Measurements from ENCODE around the gene AQR.
"Not testable (repeated sequence)": the region's sequence is repeated elsewhere in the genome, so short reads cannot be mapped to it uniquely, and the experiment has no call there.

AQR gene

GRCh38 chr15:34869110-34869509, 100.4 kb downstream of the AQR start:
- no peak for DNase-seq

- no peak for DNase-seq
Observed at GRCh38 chr15:34865531-34865930, 104.0 kb downstream of the AQR start.

DNA sequence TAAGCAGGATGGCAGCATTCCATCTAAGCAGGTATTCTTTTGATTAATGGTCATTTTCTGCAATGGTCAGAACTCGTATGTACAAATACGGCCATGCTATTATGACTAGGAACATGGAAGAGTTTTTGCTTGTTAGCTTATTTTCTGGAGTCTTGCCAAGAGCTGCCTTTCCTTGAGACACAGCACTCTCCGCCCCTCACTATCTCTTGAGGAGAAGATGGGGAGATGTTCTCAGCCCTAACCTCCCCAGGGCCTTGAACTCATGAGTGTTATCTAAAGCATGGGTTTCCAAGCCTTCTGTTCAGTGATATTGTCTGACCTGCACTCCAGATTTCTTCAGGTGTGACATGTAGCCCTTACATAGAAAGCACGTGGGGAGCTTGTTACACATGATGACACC, 108.3 kb downstream of the AQR start:
- no peak for DNase-seq

DNA sequence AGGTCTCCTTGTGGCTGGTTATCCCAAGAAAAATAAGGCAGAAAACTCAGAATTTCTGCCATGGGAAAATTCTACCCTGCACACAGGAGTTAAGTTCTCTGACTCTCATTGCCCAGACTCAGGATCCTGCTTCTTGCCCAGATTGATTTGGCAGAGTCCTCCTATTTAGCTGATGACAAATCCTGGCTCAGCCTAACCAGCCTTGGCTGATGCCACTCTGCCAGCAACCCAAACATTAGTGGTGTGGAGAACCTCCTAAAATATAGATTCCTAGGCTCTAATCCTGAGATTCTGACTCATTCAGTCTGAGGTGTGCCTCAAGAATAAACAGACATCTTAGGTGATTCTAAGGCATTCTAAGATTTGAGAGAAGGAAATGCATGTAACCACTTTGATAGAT, 113.6 kb downstream of the AQR start:
- no peak for DNase-seq

DNA sequence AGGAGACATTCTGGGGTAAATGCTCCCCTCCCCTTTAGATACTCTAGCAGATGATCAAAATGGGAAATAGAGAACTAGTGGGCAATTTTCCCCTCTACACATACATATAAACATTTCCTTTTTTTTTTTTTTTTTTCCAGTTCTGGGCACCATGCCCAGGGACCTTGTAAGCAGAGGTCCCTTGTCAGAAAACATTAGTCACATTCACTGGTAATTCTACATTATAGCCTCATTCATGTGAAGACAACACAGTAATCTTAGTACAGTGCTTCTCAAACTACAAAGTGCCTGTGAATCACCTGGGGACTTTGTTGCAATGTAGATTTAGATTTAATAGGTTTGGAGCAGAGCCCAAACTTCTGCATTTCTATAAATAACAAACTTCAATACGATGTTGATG, 114.1 kb downstream of the AQR start:
- DNase-seq: no peak

- DNase-seq: no peak
Observed at GRCh38 chr15:34854232-34854631, 115.3 kb downstream of the AQR start.

GRCh38 chr15:34853001-34853758, 116.4 kb downstream of the AQR start:
- DNase-seq: no peak

GRCh38 chr15:34851751-34852150, 117.8 kb downstream of the AQR start:
- no peak for DNase-seq

GRCh38 chr15:34851007-34851406, 118.5 kb downstream of the AQR start:
- no peak for DNase-seq

DNA sequence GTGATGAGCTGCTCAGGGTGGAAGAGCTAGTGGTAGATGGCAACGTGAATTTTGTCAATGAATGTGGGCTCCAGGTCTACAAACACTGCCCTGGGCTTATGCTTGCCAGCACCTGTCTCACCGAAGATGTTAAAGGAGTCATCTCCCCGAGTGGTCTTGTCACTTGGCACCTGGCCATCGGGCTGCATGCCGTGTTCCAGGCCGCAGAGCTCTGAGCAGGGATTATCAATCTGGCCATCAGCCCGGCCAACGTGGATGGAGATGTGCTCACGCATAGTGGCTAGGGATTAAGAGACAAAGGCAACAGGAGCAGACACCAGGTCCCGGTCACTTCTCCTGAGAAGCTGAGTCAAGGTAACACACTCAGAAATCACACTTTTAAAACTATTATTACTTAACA, 119.4 kb downstream of the AQR start:
- no peak for DNase-seq

DNA sequence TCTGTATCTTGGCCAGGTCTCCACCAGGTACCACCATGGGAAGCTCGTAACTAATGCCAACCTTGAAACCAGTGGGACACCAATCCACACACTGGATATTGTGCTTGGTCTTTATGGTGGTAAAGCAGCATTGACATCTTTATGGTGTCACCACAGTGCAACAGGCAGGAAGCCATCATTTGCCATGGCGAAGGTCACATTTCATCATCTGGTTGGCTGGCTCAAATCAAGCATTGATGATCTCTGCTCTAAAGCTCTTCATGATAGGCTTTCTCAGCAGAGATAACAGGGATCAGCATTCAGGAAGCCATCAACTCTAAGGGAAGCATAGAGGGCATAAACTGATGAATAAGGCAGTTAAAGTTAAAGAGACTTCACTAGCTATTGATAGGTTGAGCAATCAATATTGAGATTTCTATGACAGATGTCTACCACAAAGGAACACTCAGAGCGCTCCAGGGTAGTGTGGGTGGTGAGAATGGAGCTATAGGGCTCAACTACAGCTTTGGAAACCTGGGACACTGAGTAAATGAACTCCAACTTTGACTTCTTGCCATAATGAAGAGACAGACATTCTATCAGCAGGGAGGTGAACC, 120.1 kb downstream of the AQR start:
- no peak for DNase-seq

DNA sequence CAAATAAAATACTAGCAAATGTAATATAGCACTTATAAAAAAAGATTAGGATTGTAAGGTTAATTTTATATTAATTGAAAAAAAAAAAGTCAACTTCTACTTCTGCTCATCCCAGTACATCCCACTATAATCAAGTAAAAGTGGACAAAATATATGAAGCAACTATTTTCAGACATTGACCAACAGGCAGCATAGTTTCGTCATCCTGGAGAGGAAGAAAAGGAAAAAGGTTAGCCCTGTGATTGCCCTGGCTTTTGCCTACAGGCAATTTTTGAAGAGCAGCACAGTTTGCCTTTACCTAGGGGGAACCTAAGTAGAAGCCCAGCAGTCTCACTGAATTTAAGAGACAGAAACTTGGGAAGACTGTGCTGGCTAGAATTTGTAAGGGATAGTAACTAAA, 121.9 kb downstream of the AQR start:
- no peak for DNase-seq

DNA sequence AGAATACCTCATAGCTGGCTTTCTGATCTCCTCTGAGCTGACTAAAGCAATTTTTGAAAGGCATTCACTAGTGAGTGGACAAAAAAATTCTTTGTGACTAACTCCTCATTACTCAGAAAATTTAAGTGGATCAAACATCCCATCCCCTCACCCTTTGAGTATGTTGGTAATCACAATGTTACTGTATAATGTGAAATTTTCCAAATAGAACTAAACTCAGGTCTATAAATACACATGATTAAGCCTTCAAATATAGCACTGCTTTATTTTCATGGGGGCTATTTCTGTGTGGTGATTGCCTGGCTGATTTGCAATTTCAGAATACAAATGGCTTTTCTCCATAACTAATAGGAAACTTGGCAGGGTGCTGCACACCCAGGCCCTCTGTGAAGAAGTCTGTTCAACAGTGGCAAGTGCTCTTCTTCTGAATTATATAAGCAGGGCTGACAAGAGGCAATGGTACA, 128.2 kb downstream of the AQR start:
- no peak for DNase-seq

DNA sequence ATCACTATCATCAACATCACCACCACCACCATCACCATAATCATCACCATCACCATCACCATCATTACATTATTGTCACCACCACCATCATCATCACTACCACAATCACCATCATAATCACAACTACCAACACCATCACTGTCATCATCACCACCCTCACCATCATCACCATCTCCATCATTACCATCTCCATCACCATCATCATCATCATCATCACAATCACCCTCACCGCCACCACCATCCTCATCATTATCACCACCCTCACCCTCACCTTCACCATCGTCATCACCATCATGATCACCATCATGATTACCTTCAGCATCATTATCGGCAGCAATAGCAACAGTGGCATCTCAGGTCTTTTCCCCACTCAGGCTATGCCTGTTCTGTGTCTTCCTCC, 131.3 kb downstream of the AQR start:
- no peak for DNase-seq

GRCh38 chr15:34837246-34838016, 132.1 kb downstream of the AQR start:
- DNase-seq: no peak

DNA sequence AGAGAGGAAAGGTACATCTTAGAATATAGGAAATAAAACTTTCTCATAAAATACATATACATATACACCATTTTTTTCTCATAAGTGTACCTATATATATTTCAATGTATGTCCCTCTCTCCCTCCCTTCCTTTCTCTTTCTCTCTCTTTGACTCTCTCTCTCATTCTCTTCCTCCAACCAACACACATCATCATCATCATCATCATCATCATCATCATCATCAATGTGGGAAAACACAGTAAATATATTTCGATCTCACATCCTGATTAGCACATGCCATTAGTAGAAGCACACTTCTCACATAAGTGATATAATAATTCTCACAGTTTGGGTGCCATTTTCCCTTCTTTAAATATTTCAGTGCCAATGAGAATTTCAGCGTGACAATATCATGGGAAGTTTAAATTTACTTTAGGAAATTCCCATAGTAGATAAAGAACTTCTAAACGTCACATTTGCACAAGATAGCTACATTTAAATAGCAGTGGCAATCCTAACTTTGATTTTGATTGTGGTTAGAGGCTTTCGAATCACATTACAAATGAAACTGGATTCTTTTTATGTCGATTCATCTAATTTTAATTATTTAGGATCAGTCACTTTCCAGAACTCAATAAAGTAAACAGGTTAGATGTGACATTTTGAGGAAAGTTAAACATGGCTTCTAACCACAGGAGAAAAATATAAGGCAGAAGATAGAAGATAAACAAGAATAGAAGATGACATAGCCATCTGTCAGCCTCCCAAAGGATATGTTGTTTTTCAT, 141.2 kb downstream of the AQR start:
- no peak for DNase-seq

GRCh38 chr15:34821831-34822230, 147.7 kb downstream of the AQR start:
- DNase-seq: no peak

GRCh38 chr15:34820110-34820509, 149.4 kb downstream of the AQR start:
- no peak for DNase-seq

- no peak for DNase-seq
Observed at GRCh38 chr15:34818526-34818925, 151.0 kb downstream of the AQR start.

GRCh38 chr15:34815836-34816235, 153.7 kb downstream of the AQR start:
- no peak for DNase-seq

- no peak for DNase-seq
Observed at GRCh38 chr15:34813446-34814190, 155.9 kb downstream of the AQR start.

DNA sequence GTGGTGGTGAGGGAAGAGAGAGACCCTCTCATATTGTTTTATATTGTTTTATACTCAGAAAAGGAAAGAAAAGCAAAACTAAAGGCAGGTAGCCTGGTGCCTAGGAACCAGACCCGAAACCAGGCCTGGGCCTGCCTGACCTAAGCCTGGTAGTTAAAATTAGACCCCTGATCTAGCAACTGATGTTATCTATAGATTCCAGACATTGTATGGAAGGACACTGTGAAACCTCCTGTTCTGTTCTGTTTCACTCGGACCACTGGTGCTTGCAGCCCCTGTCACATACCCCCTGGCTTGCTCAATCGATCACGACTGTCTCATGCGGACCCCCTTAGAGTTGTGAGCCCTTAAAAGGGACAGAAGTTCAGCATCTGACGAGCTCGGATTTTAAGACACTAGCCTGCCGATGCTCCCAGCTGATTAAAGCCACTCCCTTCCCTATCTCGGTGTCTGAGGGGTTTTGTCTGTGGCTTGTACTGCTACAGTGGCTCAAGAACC, 156.6 kb downstream of the AQR start:
- not testable (repeated sequence) for DNase-seq

Data from CD4-positive, alpha-beta T cell treated with Interleukin-6 for 4 hours (primary cell).